DOHH2 (cell line): ENCODE results near the gene RNF17.

Source experiments
- EZH2phosphoT487 ChIP-seq: fragments of 200-600 bp; sonication (generic); IDR thresholded peaks from 2 replicates; pipeline ENCODE4 v1.6.1; 2017; ENCODE audit warnings: borderline replicate concordance, mild to moderate bottlenecking, antibody characterized with exemption, low read length, moderate library complexity, mixed read lengths
- TF ChIP-seq, protein P1 (sequence below): fragments of 200-600 bp; sonication (generic); IDR thresholded peaks from one replicate; pipeline ENCODE4 v1.5.1; 2014; ENCODE audit warnings: antibody characterized with exemption, mild to moderate bottlenecking, low read depth, low read length; ENCODE audit not compliant: poor library complexity, severe bottlenecking

DNA sequence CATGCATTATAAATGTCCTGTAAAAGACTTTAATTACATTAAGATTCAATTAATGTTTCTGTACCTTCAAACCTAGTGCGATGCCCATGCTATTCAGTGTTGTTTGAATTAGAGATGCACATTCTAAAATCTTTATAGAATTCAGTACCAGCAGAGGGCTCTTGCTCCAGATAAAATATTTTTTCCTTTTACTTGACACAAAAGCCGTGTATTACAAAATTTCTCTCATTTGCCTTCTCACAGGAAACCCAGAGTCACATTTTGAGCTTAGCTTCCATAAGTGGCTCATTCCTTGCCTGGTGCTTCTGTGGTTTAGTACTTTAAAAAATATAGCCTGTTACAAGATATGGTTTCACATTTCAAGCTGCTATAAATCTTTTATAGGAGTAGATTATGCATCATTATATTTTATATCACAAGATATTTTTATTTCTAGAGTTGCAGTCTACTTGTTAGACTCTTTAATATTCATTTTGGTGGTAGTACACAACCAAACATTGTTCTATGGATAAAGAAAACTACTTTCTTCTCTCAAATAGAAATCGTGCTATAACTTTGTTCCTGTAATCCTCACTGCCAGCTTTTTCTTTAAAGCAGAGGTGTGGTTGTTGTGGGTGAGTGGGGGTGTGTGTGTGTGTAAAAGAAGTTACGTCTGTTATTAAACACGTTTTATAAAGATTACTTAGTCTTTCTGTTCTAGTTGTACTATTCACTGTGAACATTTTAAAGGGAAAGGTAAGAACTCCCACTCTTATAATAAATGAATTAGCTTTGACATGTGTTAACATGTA lies 101.4 kb downstream of the RNF17 start:
- TF ChIP-seq, protein P1, sequence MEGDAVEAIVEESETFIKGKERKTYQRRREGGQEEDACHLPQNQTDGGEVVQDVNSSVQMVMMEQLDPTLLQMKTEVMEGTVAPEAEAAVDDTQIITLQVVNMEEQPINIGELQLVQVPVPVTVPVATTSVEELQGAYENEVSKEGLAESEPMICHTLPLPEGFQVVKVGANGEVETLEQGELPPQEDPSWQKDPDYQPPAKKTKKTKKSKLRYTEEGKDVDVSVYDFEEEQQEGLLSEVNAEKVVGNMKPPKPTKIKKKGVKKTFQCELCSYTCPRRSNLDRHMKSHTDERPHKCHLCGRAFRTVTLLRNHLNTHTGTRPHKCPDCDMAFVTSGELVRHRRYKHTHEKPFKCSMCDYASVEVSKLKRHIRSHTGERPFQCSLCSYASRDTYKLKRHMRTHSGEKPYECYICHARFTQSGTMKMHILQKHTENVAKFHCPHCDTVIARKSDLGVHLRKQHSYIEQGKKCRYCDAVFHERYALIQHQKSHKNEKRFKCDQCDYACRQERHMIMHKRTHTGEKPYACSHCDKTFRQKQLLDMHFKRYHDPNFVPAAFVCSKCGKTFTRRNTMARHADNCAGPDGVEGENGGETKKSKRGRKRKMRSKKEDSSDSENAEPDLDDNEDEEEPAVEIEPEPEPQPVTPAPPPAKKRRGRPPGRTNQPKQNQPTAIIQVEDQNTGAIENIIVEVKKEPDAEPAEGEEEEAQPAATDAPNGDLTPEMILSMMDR = peak; percentile 28
- no peak for TF ChIP-seq EZH2phosphoT487
